Right atrium auricular region (tissue), 2 donors: ENCODE measurements around the gene DENND4C. TPM values are rescaled to one million over a fixed set of nuclear protein-coding genes. Genes with fewer than 3 reads are reported as not detected.
"Not testable (repeated sequence)": the region's sequence is repeated elsewhere in the genome, so short reads cannot be mapped to it uniquely, and the experiment has no call there.

ENCODE experiments used
- DNase-seq: peaks from one replicate; pipeline ENCODE4 v3.0.0-alpha.2; 2019; ENCODE audit warnings: low spot score
- H3K27ac ChIP-seq, 2 donors: fragments of 200-600 bp; sonication (generic); 1 replicate in 1 of 2; 2 replicates in 1 of 2; pipeline ENCODE4 v1.5.1; 2016 to 2019
- H3K27me3 ChIP-seq, 2 donors: fragments of 200-600 bp; sonication (generic); one replicate each; pipeline versions ENCODE4 v1.5.1 to v1.6.0; 2017 to 2019
- H3K36me3 ChIP-seq: fragments of 200-600 bp; sonication (generic); one replicate; pipeline ENCODE4 v1.5.1; 2016
- H3K4me1 ChIP-seq, 2 donors: fragments of 200-600 bp; sonication (generic); one replicate each; pipeline versions ENCODE4 v1.5.1 to v1.6.0; 2017 to 2019
- H3K4me3 ChIP-seq, 2 donors: fragments of 200-600 bp; sonication (generic); 1 replicate in 1 of 2; 2 replicates in 1 of 2; pipeline ENCODE4 v1.5.1; 2017 to 2019; ENCODE audit warnings: mild to moderate bottlenecking in 1 of 2, moderate library complexity in 1 of 2
- H3K9me3 ChIP-seq, 2 donors: fragments of 200-600 bp; sonication (generic); one replicate each; pipeline ENCODE4 v1.5.1; 2019
- total RNA-seq, 2 donors: library from RNA; depleted of rRNA; stranded (reverse); fragments of >200 nt; gene quantifications; one replicate each; pipeline ENCODE4 v1.1.0, GENCODE V29; 2016
- TF ChIP-seq, protein P1 (sequence below), 2 donors: fragments of 200-600 bp; sonication (generic); IDR thresholded peaks; one replicate each; pipeline ENCODE4 v1.5.1; 2019; ENCODE audit warnings: antibody characterized with exemption in 2 of 2

The DENND4C gene
- total RNA-seq, 2 donors from 2014 or later: 53.7 to 55.4 TPM

DNA sequence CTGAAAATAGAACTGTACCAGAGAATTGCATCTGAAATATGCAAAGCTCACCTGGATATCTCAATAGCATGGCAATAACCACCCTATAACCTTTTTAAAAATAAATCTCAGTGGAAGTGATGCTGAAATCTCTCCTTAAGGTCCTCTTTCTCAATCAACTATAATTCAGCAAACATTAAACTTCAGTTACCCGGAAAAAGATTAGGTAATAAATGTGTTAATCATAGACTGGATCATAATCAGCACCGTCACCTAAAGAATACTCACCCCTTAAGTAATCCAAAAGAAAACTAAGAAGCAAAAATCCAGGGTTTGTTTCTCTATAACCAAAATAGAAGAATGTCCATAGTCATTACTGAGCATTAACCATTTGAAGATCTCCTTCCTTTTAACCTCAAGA lies 44.3 kb upstream of the DENND4C start:
- no peak overlapping the region for H3K4me3 ChIP-seq
- DNase-seq: no peak
- peaks cover 0 to 36% of the 10 kb centered on the region in 2 donors for H3K4me1 ChIP-seq
- no peak overlapping the region for H3K27ac ChIP-seq
- H3K36me3 ChIP-seq: no peaks in the 10 kb centered on the region
- no peaks in the 10 kb centered on the region for H3K9me3 ChIP-seq
- TF ChIP-seq, protein P1, sequence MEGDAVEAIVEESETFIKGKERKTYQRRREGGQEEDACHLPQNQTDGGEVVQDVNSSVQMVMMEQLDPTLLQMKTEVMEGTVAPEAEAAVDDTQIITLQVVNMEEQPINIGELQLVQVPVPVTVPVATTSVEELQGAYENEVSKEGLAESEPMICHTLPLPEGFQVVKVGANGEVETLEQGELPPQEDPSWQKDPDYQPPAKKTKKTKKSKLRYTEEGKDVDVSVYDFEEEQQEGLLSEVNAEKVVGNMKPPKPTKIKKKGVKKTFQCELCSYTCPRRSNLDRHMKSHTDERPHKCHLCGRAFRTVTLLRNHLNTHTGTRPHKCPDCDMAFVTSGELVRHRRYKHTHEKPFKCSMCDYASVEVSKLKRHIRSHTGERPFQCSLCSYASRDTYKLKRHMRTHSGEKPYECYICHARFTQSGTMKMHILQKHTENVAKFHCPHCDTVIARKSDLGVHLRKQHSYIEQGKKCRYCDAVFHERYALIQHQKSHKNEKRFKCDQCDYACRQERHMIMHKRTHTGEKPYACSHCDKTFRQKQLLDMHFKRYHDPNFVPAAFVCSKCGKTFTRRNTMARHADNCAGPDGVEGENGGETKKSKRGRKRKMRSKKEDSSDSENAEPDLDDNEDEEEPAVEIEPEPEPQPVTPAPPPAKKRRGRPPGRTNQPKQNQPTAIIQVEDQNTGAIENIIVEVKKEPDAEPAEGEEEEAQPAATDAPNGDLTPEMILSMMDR (IDR thresholded peaks at IDR 0.05): no peak
- H3K27me3 ChIP-seq: no peaks in the 10 kb centered on the region

DNA sequence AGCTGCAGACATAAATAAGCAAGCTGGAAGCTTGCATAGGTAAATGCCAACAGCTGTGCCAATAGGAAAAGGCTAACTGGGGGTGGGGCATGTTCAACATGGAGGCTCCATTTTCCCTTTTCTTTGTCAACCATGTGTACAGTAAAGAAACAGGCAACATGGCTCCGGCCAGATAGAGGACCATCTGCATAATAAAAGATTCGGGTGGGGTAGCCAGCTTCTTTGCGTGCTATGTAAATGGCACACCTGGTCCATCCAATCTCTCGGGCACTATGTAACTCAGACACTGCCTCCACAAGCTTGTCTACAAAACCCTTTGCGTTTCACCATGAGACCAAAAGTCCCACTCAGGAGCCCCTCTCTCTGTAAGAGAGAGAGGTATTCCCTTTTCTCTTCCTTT lies 41.7 kb upstream of the DENND4C start:
- Histone ChIP-seq H3K9me3 (no peaks in the 10 kb centered on the region), H3K27me3 (no peaks in the 10 kb centered on the region), H3K27ac (no peak overlapping the region), H3K4me3 (no peak overlapping the region), H3K4me1 (peaks cover 0 to 26% of the 10 kb centered on the region in 2 donors), H3K36me3 (no peaks in the 10 kb centered on the region)
- TF ChIP-seq, protein P1 (IDR thresholded peaks at IDR 0.05): no peak
- DNase-seq: no peak

DNA sequence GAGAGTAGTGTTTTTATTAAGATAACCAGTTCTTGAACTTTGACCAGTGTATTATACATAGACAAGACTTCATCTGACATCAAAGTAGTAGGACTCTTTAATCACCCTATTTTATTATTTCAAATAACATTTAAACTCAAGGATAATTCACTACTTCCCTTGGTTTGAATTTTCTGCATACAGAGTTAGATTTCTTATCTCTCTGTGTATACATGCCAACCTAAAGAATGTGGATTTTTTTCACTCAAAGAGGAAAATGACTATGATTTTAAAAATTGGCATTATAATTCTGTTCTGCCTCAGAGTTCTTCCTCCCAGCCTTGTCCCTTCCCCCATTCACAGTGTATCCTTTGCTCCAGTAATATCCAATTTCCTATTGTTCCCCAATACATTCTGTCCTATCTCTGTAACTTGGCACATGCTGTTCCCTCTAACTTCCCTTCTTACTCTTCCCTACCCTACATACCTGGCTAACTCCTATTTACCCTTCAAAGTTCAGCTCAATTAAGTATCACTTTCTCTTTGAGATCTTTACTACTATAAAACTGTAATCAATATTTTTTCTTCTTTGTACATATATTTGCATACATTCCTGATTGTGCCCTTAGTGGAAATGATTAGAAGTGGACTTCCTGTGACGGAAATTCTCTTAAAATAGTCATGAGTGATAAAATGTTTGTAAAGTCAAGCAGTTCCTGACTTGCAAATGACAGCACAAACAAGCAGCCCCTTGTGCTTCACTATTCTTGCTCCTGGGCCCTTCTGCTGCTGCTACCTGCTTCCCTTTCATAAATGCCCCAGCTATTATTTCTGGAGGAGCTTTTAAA lies 38.1 kb upstream of the DENND4C start:
- no peaks in the 10 kb centered on the region for H3K9me3 ChIP-seq
- H3K27me3 ChIP-seq: no peaks in the 10 kb centered on the region
- TF ChIP-seq, protein P1 (IDR thresholded peaks at IDR 0.05): no peak
- no peak overlapping the region for H3K4me3 ChIP-seq
- DNase-seq: no peak
- H3K36me3 ChIP-seq: no peaks in the 10 kb centered on the region
- H3K4me1 ChIP-seq: peaks cover 0 to 13% of the 10 kb centered on the region in 2 donors
- peak overlapping the region in 1 of 2 donors; percentile 51 for H3K27ac ChIP-seq

DNA sequence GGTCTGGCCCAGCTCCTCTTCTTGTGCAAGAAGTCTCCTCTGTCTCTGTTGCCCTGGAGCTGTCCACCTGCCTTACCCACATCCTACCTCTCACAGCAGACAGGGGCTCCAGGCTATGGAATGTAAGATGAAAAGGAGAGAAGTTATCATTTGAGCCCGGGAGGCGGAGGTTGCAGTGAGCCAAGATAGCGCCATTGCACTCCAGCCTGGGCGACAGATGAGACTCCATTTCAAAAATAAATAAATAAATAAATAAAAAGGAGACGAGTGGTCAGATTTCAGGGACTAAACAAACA lies 37.5 kb upstream of the DENND4C start:
- DNase-seq: no peak
- Histone ChIP-seq H3K27me3 (no peaks in the 10 kb centered on the region), H3K4me3 (no peak overlapping the region), H3K36me3 (no peaks in the 10 kb centered on the region), H3K9me3 (no peaks in the 10 kb centered on the region), H3K27ac (peak overlapping the region in 1 of 2 donors; percentile 51), H3K4me1 (peaks cover 0 to 13% of the 10 kb centered on the region in 2 donors)
- TF ChIP-seq, protein P1 (IDR thresholded peaks at IDR 0.05): no peak

DNA sequence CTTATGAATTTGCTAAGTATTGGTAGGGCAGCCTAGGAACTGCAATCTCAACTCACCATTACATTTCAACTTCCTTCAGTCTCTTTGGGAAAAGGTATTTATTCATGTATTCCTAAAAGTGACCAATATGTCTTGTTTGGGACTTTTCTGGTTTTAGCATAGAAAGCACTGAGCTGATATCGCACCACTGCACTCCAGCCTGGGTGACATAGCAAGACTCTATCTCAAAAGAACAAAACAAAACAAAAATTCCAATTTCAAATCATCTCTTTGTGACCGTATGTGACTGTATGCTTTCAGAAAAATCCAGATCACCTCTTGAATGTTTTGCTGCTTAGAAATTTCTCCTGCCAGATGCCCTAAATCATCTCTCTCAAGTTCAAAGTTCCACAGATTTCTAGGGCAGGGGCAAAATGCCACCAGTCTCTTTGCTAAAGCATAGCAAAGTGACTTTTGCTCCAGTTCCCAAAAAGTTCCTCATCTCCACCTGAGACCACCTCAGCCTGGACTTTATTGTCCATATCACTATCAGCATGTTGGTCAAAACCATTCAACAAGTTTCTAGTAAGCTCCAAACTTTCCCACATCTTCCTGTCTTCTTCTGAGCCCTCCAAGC lies 37.0 kb upstream of the DENND4C start:
- DNase-seq: not testable (repeated sequence)
- peaks cover 0 to 13% of the 10 kb centered on the region in 2 donors for H3K4me1 ChIP-seq

DNA sequence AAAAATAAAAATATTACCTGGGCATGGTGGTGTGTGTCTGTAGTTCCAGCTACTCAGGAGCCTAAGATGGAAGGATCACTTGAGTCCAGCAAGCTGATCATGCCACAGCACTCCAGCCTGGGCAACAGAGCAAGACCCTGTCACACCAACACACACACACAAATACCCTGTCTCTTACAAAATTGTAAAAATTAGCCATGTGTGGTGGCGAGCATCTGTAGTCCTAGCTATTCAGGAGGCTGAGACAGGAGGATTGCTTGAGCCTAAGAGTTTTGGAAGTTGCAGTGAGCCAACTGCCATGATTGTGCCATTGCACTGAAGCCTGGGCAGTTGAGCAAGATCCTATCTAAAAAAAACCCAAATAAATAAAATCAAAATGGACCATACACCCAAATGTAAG lies 32.1 kb upstream of the DENND4C start:
- Histone ChIP-seq H3K27me3 (no peaks in the 10 kb centered on the region), H3K36me3 (no peaks in the 10 kb centered on the region), H3K27ac (no peak overlapping the region), H3K4me1 (peaks cover 0 to 15% of the 10 kb centered on the region in 2 donors), H3K9me3 (no peaks in the 10 kb centered on the region), H3K4me3 (no peak overlapping the region)
- no peak for DNase-seq
- TF ChIP-seq, protein P1 (IDR thresholded peaks at IDR 0.05): no peak

More for the DNA sequence above, 37.0 kb upstream of the DENND4C start:
- H3K27ac ChIP-seq, H3K36me3 ChIP-seq, H3K9me3 ChIP-seq, H3K4me3 ChIP-seq, H3K27me3 ChIP-seq: not testable (repeated sequence)
